Lower leg skin (tissue), 3 donors: ENCODE results near the gene PRX.

Experiments used
- POLR2A ChIP-seq, 2 donors: fragments of 450-650 bp; IDR thresholded peaks; one replicate each; pipeline ENCODE4 v1.6.1; 2016 to 2017; ENCODE audit warnings: antibody characterized with exemption in 2 of 2, mild to moderate bottlenecking in 1 of 2, moderate library complexity in 1 of 2
- TF ChIP-seq, protein P1 (sequence below), 3 donors: fragments of 450-650 bp; IDR thresholded peaks; one replicate each; pipeline ENCODE4 v1.5.1; 2016; ENCODE audit warnings: antibody characterized with exemption in 3 of 3, mild to moderate bottlenecking in 3 of 3, moderate library complexity in 2 of 3

DNA sequence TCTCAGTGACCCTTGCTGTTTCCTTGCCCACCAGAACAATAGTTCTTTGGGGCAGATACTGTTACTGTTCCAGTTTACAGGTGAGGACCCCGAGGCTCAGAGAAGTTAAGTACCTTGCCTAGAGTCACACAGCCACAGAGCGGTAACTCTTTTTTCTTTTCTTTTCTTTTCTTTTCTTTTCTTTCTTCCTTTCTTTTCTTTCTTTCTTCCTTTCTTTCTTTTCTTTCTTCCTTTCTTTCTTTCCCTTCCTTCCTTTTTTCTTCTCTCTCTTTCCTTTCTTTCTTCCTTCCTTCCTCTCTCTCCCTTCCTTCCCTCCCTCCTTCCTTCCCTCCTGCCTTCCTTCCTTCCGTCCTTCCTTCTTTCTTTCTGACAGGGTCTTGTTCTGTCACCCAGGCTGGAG, 4.9 kb upstream of the PRX start:
- TF ChIP-seq, protein P1, sequence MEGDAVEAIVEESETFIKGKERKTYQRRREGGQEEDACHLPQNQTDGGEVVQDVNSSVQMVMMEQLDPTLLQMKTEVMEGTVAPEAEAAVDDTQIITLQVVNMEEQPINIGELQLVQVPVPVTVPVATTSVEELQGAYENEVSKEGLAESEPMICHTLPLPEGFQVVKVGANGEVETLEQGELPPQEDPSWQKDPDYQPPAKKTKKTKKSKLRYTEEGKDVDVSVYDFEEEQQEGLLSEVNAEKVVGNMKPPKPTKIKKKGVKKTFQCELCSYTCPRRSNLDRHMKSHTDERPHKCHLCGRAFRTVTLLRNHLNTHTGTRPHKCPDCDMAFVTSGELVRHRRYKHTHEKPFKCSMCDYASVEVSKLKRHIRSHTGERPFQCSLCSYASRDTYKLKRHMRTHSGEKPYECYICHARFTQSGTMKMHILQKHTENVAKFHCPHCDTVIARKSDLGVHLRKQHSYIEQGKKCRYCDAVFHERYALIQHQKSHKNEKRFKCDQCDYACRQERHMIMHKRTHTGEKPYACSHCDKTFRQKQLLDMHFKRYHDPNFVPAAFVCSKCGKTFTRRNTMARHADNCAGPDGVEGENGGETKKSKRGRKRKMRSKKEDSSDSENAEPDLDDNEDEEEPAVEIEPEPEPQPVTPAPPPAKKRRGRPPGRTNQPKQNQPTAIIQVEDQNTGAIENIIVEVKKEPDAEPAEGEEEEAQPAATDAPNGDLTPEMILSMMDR (IDR thresholded peaks at IDR 0.05) = no peak
- TF ChIP-seq POLR2A (IDR thresholded peaks at IDR 0.05) = no peak
